Measurements from ENCODE around the gene DEK. TPM values are rescaled to one million over a fixed set of nuclear protein-coding genes. Genes with fewer than 3 reads are reported as not detected.
"Not testable (repeated sequence)": the region's sequence is repeated elsewhere in the genome, so short reads cannot be mapped to it uniquely, and the experiment has no call there.

The DEK gene
- polyA plus RNA-seq, 12 donors = 105 to 320 (median 140) TPM

DNA sequence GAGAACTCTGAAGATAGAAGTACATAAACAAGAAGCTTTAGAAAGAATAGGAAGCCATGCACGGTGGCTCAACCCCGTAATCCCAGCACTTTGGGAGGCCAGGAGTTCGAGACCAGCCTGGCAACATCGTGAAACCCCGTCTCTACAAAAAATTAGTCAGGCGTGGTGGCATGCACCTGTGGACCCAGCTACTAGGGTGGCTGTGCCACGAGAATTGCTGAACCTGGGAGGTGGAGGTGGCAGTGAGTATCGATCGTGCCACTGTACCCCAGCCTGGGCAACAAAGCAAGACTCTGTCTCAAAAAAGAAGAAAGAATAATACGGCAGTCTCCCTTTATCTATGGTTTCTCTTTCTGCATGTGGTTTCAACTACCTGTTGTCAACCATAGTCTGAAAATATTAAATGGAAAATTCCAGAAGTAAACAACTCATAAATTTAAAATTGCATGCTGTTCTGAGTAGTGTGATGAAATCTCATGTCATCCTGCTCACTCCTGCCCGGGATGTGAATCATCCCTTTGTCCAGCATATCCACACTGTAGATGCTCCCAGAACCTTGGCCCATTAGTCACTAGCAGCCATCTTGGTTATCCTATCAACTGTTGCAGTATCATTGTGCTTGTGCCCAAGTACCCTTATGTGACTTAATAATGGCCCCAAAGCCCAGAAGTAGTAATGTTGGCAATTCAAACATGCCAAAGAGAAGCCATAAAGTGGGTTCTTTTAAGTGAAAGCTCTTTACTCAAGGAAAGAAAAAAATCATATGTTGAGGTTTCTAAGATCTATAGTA, 22.1 kb downstream of the DEK start:
- DNase-seq = no peak

GRCh38 chr6:18241208-18242038, 22.9 kb downstream of the DEK start:
- no peak for DNase-seq

GRCh38 chr6:18240230-18240629, 24.1 kb downstream of the DEK start:
- no peak for DNase-seq

- no peak for DNase-seq
Observed at GRCh38 chr6:18237167-18237566, 27.2 kb downstream of the DEK start.

DNA sequence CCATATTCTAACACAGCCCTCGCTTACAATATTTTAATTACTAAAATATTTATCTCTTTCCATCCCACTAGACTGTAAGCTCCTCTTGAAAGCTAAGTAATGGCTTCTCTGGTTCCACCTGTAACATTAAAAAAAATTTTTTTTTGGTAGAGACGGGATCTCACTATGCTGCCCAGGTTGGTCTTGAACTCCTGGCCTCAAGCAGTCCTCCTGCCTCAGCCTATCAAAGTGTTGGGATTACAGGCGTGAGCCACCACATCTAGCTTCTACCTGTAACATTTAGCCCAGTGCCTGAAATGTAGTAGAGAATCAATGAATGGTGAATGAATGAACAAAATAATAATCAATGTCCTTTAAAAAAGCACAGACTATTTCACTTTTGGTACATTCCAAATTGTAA, 28.8 kb downstream of the DEK start:
- DNase-seq = no peak

- DNase-seq = no peak
Observed at GRCh38 chr6:18234564-18234963, 29.8 kb downstream of the DEK start.

GRCh38 chr6:18233770-18234169, 30.6 kb downstream of the DEK start:
- DNase-seq = not testable (repeated sequence)

DNA sequence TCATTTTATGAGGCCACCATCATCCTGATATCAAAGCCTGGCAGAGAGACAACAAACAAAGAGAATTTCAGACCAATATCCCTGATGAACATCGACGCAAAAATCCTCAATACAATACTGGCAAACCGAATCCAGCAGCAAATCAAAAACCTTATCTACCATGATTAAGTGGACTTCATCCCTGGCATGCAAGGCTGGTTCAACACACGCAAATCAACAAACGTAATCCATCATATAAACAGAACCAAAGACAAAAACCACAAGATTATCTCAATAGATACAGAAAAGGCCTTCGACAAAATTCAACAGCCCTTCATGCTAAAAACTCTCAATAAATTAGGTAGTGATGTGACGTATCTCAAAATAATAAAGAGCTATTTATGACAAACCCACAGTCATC, 32.5 kb downstream of the DEK start:
- DNase-seq = not testable (repeated sequence)

GRCh38 chr6:18228590-18228989, 35.7 kb downstream of the DEK start:
- DNase-seq = not testable (repeated sequence)

- DNase-seq = not testable (repeated sequence)
Observed at GRCh38 chr6:18227166-18227565, 37.2 kb downstream of the DEK start.

DNA sequence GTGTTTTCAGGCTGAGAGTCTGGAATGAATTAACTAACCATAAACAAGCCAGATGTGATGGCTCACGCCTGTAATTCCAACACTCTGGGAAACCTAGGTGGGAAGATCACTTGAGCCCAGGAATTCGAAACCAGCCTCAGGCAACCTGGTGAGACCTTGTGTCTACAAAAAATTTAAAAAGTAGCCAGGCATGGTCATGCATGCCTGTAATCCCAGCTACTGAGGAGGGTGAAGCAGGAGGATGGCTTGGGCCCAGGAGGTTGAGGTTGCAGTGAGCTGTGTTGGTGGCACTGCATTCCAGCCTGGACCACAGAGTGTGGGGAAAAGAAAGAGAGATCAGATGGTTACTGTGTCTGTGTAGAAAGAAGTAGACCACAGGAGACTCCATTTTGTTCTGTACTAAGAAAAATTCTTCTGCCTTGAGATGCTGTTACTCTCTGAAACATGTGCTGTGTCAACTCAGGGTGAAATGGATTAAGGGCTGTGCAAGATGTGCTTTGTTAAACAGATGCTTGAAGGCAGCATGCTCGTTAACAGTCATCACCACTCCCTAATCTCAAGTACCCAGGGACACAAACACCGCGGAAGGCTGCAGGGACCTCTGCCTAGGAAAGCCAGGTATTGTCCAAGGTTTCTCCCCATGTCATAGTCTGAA, 37.8 kb downstream of the DEK start:
- not testable (repeated sequence) for DNase-seq

DNA sequence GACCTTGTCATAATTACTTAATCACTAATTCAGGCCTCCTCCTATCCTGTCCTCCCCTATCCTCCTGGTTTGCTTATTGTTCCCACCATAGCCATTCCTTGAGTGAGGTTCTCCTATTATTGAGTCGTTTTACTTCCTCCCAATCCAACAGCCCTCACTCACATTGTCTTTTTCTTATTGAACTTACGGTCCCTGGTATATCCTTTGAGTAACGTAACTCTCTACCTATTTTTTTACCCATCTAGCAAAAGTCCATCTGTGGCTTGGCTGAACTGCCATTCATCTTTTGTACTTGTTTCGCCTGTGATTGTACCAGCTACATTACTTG, 43.1 kb downstream of the DEK start:
- DNase-seq = no peak

DNA sequence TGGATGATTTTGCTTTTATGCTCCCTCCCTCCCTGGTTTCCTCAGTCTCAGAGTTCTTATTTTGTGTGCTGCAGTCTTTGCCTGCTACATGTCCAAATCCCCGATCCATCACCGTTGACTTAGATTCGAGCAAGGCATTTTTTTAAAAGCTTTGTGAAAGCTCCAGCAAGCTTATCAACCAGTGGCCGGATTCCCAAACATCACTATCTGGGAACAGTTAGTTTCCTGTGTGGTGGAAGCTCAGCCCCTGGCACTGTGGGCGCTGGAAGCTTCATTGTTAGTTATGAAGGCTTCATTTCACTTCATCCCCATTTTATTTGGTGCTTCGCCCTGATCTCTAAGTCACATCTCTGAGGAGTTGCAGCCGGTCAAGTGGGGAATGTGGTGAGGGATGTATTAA, 44.7 kb downstream of the DEK start:
- DNase-seq = no peak

DNA sequence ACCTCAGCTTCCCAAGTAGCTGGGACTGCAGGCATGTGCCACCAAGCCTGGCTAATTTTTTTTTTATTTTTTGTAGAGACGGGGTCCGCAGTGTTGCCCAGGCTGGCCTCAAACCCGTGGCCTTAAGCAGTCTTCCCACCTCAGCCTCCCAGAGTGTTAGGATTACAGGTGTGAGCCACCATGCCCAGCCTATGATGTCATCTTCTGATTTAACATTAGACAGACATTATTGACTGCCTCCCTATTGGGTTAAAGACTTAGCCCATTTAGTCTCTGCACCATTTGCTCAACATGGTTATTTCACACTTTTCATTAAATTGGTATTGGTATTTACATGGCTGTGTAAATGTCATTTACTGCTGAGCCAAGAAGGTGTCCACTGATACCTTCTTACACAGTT, 46.1 kb downstream of the DEK start:
- DNase-seq = no peak

DNA sequence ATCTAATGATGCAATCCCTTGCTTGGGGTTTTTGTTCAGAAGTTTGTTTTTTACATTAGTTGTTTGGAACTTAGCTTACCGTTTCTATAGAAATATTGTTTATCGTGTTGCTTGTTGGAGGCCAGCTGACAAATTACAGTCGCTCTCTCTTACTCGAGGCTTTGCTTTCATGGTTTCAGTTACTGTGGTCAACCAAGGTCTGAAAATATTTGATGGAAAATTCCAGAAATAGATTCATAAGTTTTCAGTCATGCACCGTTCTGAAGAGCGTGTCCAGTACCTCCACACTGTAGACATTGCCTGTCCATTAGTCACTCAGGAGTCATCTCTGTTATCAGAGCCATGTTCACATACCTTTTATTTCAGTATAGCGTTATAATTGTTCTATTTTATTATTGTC, 47.9 kb downstream of the DEK start:
- DNase-seq = no peak

DNA sequence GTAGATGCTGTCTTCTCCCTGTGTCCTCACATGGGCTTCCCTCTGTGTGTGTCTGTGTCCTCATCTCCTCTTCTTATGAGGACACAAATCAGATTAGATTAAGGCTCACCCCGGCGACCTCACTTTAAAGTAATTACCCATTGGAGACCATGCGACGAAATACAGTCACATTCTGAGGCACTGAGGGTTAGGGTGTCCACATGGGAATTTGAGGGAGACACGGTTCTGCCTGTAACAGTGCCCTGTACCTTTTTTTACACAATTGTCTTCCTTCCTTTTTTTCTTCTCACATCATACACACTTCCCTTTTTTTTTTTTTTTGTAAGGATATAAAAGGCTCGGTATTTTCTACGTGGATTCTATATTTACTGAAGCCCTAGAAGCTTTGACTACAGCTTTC, 48.9 kb downstream of the DEK start:
- no peak for DNase-seq

GRCh38 chr6:18214003-18214402, 50.3 kb downstream of the DEK start:
- DNase-seq = no peak

DNA sequence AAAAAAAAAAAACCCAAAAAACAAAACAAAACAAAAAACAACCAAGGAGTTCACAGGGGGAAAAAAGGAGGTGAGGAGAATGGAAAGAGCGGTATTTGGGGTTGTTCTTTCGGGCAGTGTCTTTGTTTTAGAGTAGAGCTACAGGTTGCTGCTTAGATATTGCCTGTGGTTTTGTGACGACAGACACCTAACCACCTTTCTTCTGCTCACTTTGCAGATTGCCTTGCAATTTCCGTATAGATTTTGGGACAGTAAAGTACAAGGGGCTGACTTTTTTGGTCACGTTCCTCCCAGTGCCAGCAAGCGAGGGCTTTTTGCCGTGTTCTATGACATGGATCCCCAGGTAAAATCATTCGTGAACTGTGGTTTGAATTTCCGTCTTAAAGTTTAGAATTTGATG, 50.9 kb downstream of the DEK start:
- no peak for DNase-seq

DNA sequence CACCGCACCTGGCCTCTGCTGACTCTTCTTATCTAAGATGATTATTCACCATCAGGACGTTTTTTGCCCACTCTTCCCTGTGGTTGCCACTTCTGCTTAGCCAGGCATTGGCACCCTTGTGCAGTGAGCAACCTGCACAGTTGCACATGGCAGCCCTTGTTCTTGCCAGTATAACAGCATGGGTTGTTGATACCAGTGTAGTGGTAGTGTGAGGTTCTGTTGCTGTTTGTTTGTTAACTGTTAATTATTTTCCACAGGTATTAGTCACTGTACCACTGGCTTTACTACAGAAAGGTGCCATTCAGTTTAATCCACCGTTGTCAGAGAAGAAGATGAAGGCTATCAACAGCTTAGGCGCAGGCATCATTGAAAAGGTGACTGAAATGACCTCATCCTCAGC, 52.1 kb downstream of the DEK start:
- DNase-seq = no peak

GRCh38 chr6:18211338-18211737, 53.0 kb downstream of the DEK start:
- DNase-seq = no peak

DNA sequence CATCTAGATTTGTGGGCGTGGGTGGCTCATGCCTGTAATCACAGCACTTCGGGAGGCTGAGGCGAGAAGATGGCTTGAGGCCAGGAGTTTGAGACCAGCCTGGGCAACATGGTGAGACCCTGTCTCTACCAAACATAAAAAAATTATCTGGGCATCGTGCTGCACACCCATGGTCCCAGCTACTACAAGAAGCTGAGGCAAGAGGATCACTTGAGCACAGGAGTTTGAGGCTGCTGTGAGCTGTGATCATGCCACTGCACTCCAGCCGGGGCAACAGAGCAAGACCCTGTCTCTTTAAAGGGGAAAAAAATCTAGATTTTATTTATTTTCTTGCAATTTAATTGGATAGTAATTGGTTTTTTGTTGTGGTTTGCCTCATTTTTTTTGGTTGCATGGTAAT, 53.6 kb downstream of the DEK start:
- DNase-seq = no peak

GRCh38 chr6:18209539-18210197, 54.7 kb downstream of the DEK start:
- DNase-seq = no peak
